ENCODE data around the gene GIPC3. TPM values are rescaled to one million over a fixed set of nuclear protein-coding genes. Genes with fewer than 3 reads are reported as not detected.

The GIPC3 gene
- total and polyA plus RNA-seq, 2 of the 8 experiments (the other 6 are each of a cell fraction or from before 2014, with no cell fraction given), result 1.0 to 1.2 TPM

- no peak for TF ChIP-seq CHD7 (IDR thresholded peaks at IDR 0.05; ENCODE audit: insufficient replicate concordance, low read length)
- TF ChIP-seq JUND (IDR thresholded peaks at IDR 0.05; ENCODE audit: low read length), result no peak
- no peak for TF ChIP-seq USF2 (IDR thresholded peaks at IDR 0.05; ENCODE audit: low read length)
- TF ChIP-seq HDAC2 (IDR thresholded peaks at IDR 0.05; ENCODE audit: borderline replicate concordance in 1 of 2, low read depth in 2 of 2, low read length in 2 of 2), result no peak
- no peak for TF ChIP-seq SAP30 (IDR thresholded peaks at IDR 0.05; ENCODE audit: insufficient read depth, insufficient replicate concordance, low read length)
- TF ChIP-seq CTBP2 (IDR thresholded peaks at IDR 0.05; ENCODE audit: borderline replicate concordance, insufficient read depth, insufficient read length, low read length), result no peak
- TF ChIP-seq SIN3A (conservative IDR thresholded peaks at IDR 0.05 in 1 of 2, IDR thresholded peaks at IDR 0.05 in 1 of 2; ENCODE audit: low read depth in 1 of 2, low read length in 2 of 2), result no peak
- no peak for TF ChIP-seq CBX8 (IDR thresholded peaks at IDR 0.05; ENCODE audit: borderline replicate concordance, low read depth, low read length)
- TF ChIP-seq CHD1 (IDR thresholded peaks at IDR 0.05; ENCODE audit: low read depth, low read length), result no peak
- TF ChIP-seq TAF1 (IDR thresholded peaks at IDR 0.05; ENCODE audit: low read depth, low read length), result no peak
Observed at GRCh38 chr19:3535981-3536380, 49.3 kb upstream of the GIPC3 start (continued).
